HCT116 (cell line): ENCODE data around the gene MTHFD2L. TPM values are rescaled to one million over a fixed set of nuclear protein-coding genes. Genes with fewer than 3 reads are reported as not detected.

Experiments used
- ATAC-seq: fragments of 200-7000 bp; cut with Tn5 transposase; 2 replicates; pipeline ENCODE4 v1.9.1; 2020; ENCODE audit warnings: mild to moderate bottlenecking, moderate library complexity
- BruUV-seq: library from RNA; stranded (reverse); fragments of 400-500 nt; replicated peaks from 2 replicates; lab custom pipeline; 2021; lab: Mats Ljungman, UMichigan
- CTCF ChIA-PET: fragments of 300-600 bp; sonication (Branson Sonifier 250); formaldehyde crosslinking; loops from one replicate; lab custom pipeline; 2021; ENCODE audit warnings: antibody characterized with exemption; lab: Charles Lee
- POLR2A ChIA-PET: fragments of 300-600, 350-600 bp; sonication (Branson Sonifier 250); formaldehyde crosslinking; loops from one replicate; lab custom pipeline; 2021; ENCODE audit warnings: antibody characterized with exemption; lab: Charles Lee
- RAD21 ChIA-PET, 2 experiments: fragments of 300-600 bp; sonication (Branson Sonifier 250); formaldehyde crosslinking; loops; one replicate each; lab custom pipeline; 2023; ENCODE audit warnings: low total read pairs in 2 of 2; ENCODE audit not compliant: uncharacterized antibody in 2 of 2, unreplicated experiment in 2 of 2, low non-redundant PET in 1 of 2; lab: Charles Lee
- DNase-seq: peaks from one replicate; pipeline ENCODE4 v3.0.0-alpha.2; 2010; ENCODE audit warnings: low read depth, low spot score
- H2AFZ ChIP-seq: fragments of 200-600 bp; shearing (Covaris generic), sonication (generic); 2 replicates; pipeline ENCODE4 v1.6.1; 2017; ENCODE audit warnings: low read depth, mixed run types, mixed read lengths, antibody characterized with exemption, low read length; ENCODE audit not compliant: poor library complexity, severe bottlenecking
- H3K27ac ChIP-seq: 2 replicates; pipeline ENCODE4 v1.5.1; 2012; ENCODE audit warnings: low read depth, low read length
- H3K27me3 ChIP-seq: fragments of 200-600 bp; sonication (generic); 2 replicates; pipeline ENCODE4 v1.6.1; 2016; ENCODE audit warnings: mixed run types, low read length, mixed read lengths; ENCODE audit not compliant: insufficient read depth
- H3K36me3 ChIP-seq, 2 experiments: fragments of 200-500 bp in 1 of 2; fragments of 200-600 bp in 1 of 2; sonication (Bioruptor generic) in 1 of 2; sonication (generic) in 1 of 2; 2 replicates each; pipeline versions ENCODE4 v1.5.1 to v1.6.1; 2014 to 2016; ENCODE audit warnings: low read length in 2 of 2, inconsistent platforms in 1 of 2, mixed read lengths in 1 of 2, mixed run types in 1 of 2; ENCODE audit not compliant: insufficient read depth in 2 of 2, control insufficient read depth in 1 of 2
- H3K4me1 ChIP-seq, 2 experiments: fragments of 200-600 bp in 1 of 2; sonication (generic) in 1 of 2; 2 replicates each; pipeline versions ENCODE4 v1.5.1 to v1.6.1; 2012 to 2017; ENCODE audit warnings: low read length in 2 of 2, inconsistent platforms in 1 of 2, mild to moderate bottlenecking in 1 of 2, mixed read lengths in 1 of 2, mixed run types in 1 of 2, moderate library complexity in 1 of 2; ENCODE audit not compliant: insufficient read depth in 2 of 2, control insufficient read depth in 1 of 2
- H3K4me2 ChIP-seq: fragments of 200-600 bp; sonication (generic); 2 replicates; pipeline ENCODE4 v1.6.1; 2017; ENCODE audit warnings: mixed run types, low read length, mixed read lengths
- H3K4me3 ChIP-seq, 2 experiments: fragments of 200-600 bp in 1 of 2; sonication (generic) in 1 of 2; replicated peaks in 1 of 2; 2 replicates each; pipeline ENCODE4 v1.5.1; 2011 to 2016; ENCODE audit warnings: low read length in 2 of 2, control low read depth in 1 of 2, low read depth in 1 of 2, mild to moderate bottlenecking in 1 of 2, mixed read lengths in 1 of 2, mixed run types in 1 of 2
- H3K79me2 ChIP-seq: fragments of 200-600 bp; sonication (generic); 2 replicates; pipeline ENCODE4 v1.6.1; 2017; ENCODE audit warnings: mild to moderate bottlenecking, mixed run types, low read length, moderate library complexity, mixed read lengths; ENCODE audit not compliant: insufficient read depth
- H3K9ac ChIP-seq: fragments of 200-600 bp; sonication (generic); 2 replicates; pipeline ENCODE4 v1.6.1; 2016; ENCODE audit warnings: low read length, mixed read lengths
- H3K9me2 ChIP-seq: fragments of 200-600 bp; sonication (generic), shearing (Covaris generic); 2 replicates; pipeline ENCODE4 v1.6.1; 2017; ENCODE audit warnings: mixed run types, mild to moderate bottlenecking, moderate library complexity; ENCODE audit not compliant: insufficient read depth
- H3K9me3 ChIP-seq, 2 experiments: fragments of 200-500 bp in 1 of 2; fragments of 200-600 bp in 1 of 2; sonication (Bioruptor generic) in 1 of 2; sonication (generic) in 1 of 2; 2 replicates each; pipeline ENCODE4 v1.6.1; 2014 to 2017; ENCODE audit warnings: low read length in 2 of 2, mixed read lengths in 2 of 2, inconsistent platforms in 1 of 2, low read depth in 1 of 2, mild to moderate bottlenecking in 1 of 2, mixed run types in 1 of 2, moderate library complexity in 1 of 2; ENCODE audit not compliant: control insufficient read depth in 1 of 2, insufficient read depth in 1 of 2
- H4K20me1 ChIP-seq: fragments of 200-600 bp; sonication (generic), shearing (Covaris generic); 2 replicates; pipeline ENCODE4 v1.6.1; 2017; ENCODE audit warnings: mixed run types, mild to moderate bottlenecking, moderate library complexity; ENCODE audit not compliant: insufficient read depth
- ATF3 ChIP-seq: IDR thresholded peaks from 2 replicates; pipeline ENCODE4 v1.6.1; 2012
- CEBPB ChIP-seq: IDR thresholded peaks from 2 replicates; pipeline ENCODE4 v1.6.1; 2012; ENCODE audit warnings: low read depth
- EGR1 ChIP-seq: IDR thresholded peaks from 2 replicates; pipeline ENCODE4 v1.6.1; 2012; ENCODE audit warnings: low read depth
- ELF1 ChIP-seq: IDR thresholded peaks from 2 replicates; pipeline ENCODE4 v1.6.1; 2012; ENCODE audit warnings: low read depth, borderline replicate concordance
- JUND ChIP-seq: IDR thresholded peaks from 2 replicates; pipeline ENCODE4 v1.6.1; 2012
- MAX ChIP-seq: IDR thresholded peaks from 2 replicates; pipeline ENCODE4 v1.6.1; 2012
- POLR2AphosphoS5 ChIP-seq: IDR thresholded peaks from 2 replicates; pipeline ENCODE4 v1.6.1; 2011; ENCODE audit warnings: mild to moderate bottlenecking, low read depth, low read length, moderate library complexity
- RAD21 ChIP-seq: IDR thresholded peaks from 2 replicates; pipeline ENCODE4 v1.6.1; 2012; ENCODE audit warnings: low read depth, mild to moderate bottlenecking
- REST ChIP-seq: IDR thresholded peaks from 2 replicates; pipeline ENCODE4 v1.6.1; 2012; ENCODE audit warnings: low read depth
- SIN3A ChIP-seq: IDR thresholded peaks from 2 replicates; pipeline ENCODE4 v1.6.1; 2012; ENCODE audit warnings: low read depth
- SRF ChIP-seq: IDR thresholded peaks from 2 replicates; pipeline ENCODE4 v1.6.1; 2012; ENCODE audit warnings: low read depth
- ZNF274 ChIP-seq: fragments of 200-500 bp; sonication (Bioruptor generic); IDR thresholded peaks from 2 replicates; pipeline ENCODE4 v1.6.1; 2014; ENCODE audit warnings: mild to moderate bottlenecking, low read depth, low read length, inconsistent platforms
- intact Hi-C: fragments of 100-400 bp; cut with micrococcal nuclease; formaldehyde crosslinking; loops from 2 replicates; pipeline ENCODE4 v1.10.0; 2022
- total RNA-seq: library from RNA; stranded (reverse); gene quantifications from one replicate; pipeline ENCODE4 v1.2.1, GENCODE V29; 2021; ENCODE audit not compliant: unreplicated experiment

Gene MTHFD2L
- total RNA-seq, 1 experiment from 2014 or later = 15.0 TPM

GRCh38 chr4:74324262-74324661, 166.3 kb downstream of the MTHFD2L start:
- BruUV-seq = no TSS peak
- no peaks in the 10 kb centered on the region for H3K36me3 ChIP-seq
- ATAC-seq (no peak), DNase-seq (no peak)
- H3K9me2 ChIP-seq = no peaks in the 10 kb centered on the region; the same call in 1 of the 2 replicates
- no peaks in the 10 kb centered on the region for H4K20me1 ChIP-seq
- H3K79me2 ChIP-seq = peaks cover 7% of the 10 kb centered on the region; the same call in 1 of the 2 replicates
- H3K9ac ChIP-seq = no peak overlapping the region
- no peaks in the 10 kb centered on the region for H3K9me3 ChIP-seq
- no peak for TF ChIP-seq POLR2AphosphoS5
- no peak for TF ChIP-seq SRF
- no peak for TF ChIP-seq RAD21
- TF ChIP-seq CEBPB = no peak
- TF ChIP-seq JUND = no peak
- TF ChIP-seq ZNF274 = no peak
- no peak for TF ChIP-seq EGR1
- TF ChIP-seq MAX = no peak
- TF ChIP-seq ATF3 = no peak
- no peak for TF ChIP-seq REST
- no peak for TF ChIP-seq ELF1
- TF ChIP-seq SIN3A = no peak
- no peak overlapping the region for H3K4me3 ChIP-seq
- RAD21 ChIA-PET = no interaction called here
- no peak overlapping the region for H3K27ac ChIP-seq
- CTCF ChIA-PET = interaction anchor here (0.9 kb wide), 1 partner anchor 12 kb away, joined by 3 read pairs; no protein-coding TSS in a partner anchor
- H3K27me3 ChIP-seq = no peaks in the 10 kb centered on the region
- intact Hi-C loops = loop anchor here (5.0 to 10.0 kb wide), 2 partner anchors 468 to 961 kb away; partner anchors contain the start of gene BTC
- POLR2A ChIA-PET = interaction anchor here (1.3 kb wide), 1 partner anchor 341 kb away, joined by 4 read pairs; no protein-coding TSS in a partner anchor
- no peak overlapping the region for H2AFZ ChIP-seq
- H3K4me1 ChIP-seq = peaks cover 29 to 79% of the 10 kb centered on the region in 2 experiments
- no peak overlapping the region for H3K4me2 ChIP-seq
